RPMI8226 (cell line): ENCODE measurements around the gene RGS19.

Experiments used
- DNase-seq: peaks from one replicate; pipeline ENCODE4 v3.0.0-alpha.2; 2015

RGS19 gene

DNA sequence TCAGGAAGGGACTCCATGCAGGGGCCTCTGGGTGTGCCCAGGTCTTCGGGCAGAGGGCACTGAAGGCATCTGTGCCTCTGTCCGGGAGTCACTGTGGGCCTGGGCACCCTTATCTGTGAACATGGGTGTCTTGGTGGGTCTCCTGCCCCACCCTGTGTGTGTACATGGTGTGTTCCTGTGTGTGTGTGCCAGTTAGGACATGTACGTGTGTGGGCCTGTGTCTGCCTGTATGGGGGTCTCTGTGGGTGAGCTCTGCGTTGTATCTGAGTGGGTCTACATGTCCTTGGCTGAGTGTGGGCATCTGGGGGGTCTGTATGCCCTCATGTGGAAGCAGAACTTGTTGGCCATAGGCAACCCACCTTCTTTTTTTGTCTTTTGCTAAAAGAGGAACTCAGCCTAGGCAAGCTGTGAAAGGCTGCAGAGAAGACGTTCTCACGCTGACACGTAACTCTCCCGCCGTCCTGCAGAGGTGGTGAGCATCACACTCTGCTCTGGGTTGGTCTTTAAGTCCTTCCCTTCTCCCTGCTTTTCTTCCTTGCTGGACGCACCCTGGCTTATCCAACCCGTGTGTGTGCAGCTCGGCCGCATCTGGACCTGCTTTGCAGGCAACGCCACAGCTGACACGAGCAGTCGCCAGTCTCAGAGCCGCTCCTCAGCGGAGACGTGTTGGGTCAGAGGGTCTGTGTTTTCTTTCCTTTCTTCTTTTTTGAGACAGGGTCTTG is 28.6 kb upstream of the RGS19 start:
- DNase-seq, result peak; percentile 55

DNA sequence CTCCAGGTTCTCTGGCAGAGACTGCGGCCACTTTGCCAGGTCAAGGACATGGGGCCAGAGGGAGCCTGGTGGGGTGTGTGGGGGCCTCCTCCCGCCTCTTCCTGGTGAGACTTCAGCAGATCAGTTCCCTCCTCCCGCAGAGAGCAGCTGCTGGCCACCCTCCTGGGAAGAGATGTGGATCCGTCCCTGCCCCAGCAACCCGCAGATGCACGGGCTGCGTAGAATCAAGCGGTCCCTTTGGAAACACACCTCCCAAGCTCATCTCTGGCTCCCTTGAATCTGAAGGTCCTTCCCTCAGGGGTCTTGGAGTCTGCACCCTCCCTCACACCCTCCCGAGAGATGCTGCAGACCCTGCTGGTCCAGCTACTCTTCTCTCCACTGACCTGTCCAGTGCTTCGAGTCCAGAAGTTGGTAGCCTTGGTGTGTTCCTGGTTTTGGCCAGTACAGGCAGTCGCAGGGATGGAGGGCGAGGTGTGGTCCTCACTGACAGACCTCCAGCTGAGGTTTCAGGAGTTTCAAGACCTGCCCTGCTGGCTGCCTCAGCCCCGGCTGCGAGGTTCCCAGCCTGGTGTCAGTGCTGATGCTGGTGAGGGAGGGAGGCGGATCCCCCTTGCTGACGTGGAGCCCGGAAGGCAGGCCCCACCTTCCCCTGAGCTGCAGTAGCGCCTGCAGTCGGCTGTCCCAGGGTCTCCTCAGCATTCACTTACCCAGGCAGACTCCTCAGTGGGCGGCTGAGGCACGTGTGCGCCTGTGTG is 27.8 kb upstream of the RGS19 start, which contains the start of gene NPBWR2:
TSS of gene NPBWR2 (minus strand) at position 585 of the 755 bp plus-strand sequence. CDS start 734 bp downstream, outside the sequence.
- DNase-seq, result peak; percentile 43

GRCh38 chr20:64106435-64106961 is 27.2 kb upstream of the RGS19 start:
- peak; percentile 2 for DNase-seq

DNA sequence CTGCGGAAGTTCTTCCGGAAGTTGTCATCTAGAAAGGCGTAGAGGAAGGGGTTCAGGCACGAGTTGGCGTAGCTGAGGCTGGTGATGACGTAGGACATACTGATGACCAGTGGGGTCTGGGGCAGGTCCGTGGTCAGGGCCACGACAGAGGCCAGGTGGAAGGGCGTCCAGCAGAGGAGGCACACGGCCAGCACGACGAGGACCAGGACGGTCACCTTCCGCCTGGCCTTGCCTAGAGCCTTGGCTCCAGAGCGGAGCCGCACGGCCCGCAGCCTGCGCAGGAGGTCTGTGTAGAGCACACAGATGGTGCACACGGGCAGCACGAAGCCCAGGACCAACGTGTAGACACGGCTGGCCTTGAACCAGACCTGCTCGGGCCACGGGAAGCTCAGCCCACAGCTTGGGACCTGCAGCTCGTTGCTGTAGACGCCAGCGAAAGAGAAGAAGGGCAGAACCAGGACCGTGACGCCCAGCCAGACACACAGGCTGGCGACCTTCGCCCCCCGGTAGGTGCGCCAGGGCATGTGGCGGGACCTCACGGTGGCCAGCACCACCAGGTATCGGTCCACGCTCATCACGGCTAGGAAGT is 26.6 kb upstream of the RGS19 start:
- DNase-seq, result peak; percentile 2

- DNase-seq, result peak; percentile 2
These were observed 25.5 kb upstream of the RGS19 start for GRCh38 chr20:64104667-64105451.

- peak; percentile 46 for DNase-seq
These were observed 24.8 kb upstream of the RGS19 start for GRCh38 chr20:64103871-64104666.

DNA sequence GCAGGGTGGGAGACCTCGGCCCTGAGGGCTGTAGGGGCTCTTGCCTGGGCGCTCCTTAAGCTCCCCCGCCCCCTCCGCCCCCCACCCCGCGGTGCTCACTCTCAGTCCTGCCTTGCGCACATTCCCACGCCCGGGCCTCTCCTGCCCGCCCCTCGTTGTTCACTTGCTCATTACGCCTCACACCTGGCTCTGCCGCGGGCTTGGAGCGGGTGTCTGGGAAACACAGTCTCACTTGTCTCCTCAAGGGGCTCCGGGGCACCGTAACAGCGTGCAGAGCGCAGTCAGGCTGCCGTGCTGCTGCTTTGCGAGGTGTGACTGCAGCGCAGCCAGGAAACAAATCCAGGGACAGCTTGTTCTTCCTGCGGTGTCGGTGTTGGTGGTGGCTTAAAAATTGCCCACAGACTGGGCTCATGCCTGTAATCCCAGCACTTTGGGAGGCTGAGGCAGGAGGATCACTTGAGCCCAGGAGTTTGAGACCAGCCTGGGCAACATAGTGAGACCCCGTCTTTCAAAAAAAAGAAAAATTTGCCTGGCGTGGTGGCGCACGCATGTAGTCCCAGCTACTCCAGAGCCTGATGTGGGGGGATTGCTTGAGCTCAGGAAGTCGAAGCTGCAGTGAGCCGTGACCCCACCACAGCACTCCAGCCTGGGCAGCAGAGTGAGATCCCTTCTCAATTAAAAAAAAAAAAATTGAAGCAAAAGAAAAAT is 23.5 kb upstream of the RGS19 start:
- peak; percentile 44 for DNase-seq

GRCh38 chr20:64101731-64102621 is 22.7 kb upstream of the RGS19 start:
- DNase-seq, result peak; percentile 76

GRCh38 chr20:64100946-64101688 is 21.8 kb upstream of the RGS19 start:
- DNase-seq, result no peak

DNA sequence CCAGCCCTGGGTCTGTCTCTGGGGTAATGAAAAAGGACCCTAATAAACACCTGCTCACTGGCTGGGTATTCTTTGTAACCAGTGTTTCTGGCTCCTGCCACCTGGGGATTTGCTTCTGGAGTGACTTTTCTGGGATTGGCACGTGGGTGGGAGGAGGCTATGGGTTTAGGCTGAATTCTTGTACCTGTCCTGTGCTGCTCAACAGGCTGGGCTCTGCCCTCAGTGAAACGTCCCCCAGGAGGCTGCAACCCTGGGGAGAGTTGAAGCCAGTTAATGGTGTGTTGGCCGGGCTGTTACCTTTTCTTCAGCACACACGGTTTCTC is 21.2 kb upstream of the RGS19 start:
- no peak for DNase-seq

DNA sequence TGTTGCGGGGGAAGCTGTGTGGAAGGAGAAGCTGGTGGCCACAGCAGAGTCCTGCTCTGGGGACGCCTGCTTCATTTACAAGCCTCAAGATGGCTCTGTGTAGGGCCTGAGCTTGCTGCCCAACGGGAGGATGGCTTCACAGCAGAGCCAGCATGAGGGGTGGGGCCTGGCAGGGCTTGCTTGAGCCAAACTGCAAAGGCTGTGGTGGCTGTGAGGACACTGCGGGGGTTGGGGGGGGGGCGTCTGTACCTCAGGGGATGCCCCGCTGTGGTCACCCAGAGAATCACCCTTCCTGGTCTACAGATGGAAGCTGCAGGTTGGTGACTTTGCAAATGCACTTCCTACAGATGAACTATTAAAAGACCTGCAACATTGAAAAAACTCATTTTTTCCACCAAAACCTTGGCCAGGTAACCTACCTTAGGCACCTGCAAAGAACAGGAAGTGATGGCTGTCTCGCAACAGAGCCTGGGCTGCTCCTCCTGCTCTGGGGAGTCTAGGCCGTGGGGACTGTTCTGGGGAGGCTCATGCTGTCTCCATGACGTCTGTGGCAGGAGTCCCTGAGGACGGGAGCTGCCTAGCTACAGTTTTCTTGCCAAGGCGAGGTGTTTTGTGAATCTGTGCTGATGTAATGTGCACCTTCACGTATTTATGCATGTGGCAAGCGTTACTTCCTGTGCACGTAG is 20.7 kb upstream of the RGS19 start:
- peak; percentile 51 for DNase-seq

DNA sequence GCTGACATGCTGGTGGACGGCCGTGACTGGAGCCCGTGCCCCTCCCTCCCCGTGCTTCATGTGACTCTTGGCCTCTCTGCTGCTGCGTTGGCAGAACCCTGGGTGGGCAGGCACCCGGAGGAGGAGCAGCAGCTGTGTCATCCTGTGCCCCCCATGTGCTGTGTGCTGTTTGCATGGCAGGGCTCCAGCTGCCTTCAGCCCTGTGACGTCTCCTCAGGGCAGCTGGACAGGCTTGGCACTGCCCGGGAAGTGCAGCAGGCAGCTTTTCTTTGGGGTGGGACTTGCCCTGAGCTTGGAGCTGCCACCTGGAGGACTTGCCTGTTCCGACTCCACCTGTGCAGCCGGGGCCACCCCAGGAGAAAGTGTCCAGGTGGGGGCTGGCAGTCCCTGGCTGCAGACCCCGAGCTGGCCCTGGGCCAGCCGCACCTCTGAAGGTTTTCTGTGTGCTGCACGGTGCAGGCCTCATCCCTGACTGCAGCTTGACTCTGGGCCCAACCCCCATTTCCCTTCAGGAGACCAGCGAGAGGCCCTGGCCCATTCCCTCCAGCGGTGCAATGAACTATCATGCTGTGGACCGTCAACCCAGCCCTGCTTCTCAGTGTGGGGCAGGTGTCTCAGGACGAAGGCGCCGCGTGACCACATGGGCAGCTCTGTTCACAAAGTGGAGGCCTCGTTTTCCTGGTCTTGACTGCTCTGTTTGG is 19.9 kb upstream of the RGS19 start:
- peak; percentile 55 for DNase-seq

DNA sequence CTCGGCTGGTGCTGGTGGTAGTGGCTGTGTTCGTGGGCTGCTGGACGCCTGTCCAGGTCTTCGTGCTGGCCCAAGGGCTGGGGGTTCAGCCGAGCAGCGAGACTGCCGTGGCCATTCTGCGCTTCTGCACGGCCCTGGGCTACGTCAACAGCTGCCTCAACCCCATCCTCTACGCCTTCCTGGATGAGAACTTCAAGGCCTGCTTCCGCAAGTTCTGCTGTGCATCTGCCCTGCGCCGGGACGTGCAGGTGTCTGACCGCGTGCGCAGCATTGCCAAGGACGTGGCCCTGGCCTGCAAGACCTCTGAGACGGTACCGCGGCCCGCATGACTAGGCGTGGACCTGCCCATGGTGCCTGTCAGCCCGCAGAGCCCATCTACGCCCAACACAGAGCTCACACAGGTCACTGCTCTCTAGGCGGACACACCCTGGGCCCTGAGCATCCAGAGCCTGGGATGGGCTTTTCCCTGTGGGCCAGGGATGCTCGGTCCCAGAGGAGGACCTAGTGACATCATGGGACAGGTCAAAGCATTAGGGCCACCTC is 19.2 kb upstream of the RGS19 start:
- DNase-seq, result no peak

- no peak for DNase-seq
These were observed 17.2 kb upstream of the RGS19 start for GRCh38 chr20:64096535-64096934.

- DNase-seq, result no peak
These were observed 16.6 kb upstream of the RGS19 start for GRCh38 chr20:64095927-64096326.

- DNase-seq, result no peak
These were observed 16.1 kb upstream of the RGS19 start for GRCh38 chr20:64095455-64095854.

DNA sequence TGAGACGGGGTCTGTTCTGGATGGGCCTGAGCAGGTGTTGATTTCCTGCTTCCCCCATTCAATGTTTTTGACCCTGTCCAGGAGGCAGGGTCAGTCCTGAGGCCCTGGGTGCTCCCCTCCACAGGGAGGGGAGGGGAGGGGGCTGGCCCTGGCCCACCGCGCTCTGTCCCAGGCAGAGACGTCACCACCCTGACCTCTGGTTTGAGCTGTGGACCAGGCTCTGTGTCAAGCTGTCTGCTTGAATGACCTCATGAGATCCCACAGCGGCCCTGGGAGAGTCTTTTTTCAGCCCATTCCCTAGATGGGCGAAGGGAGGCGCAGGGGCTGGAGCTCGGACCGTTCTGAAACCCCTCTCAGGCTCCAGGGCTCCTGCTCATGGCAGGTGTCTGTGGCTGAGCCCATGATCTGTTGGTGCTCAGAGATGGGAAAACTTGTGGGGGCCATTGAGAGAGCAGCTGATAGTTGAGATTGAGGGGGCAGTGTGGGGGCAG is 13.7 kb upstream of the RGS19 start:
- DNase-seq, result no peak
